IMR-90 (cell line): ENCODE results near the gene KCNMB1. TPM values are rescaled to one million over a fixed set of nuclear protein-coding genes. Genes with fewer than 3 reads are reported as not detected.

ENCODE experiments used
- ATAC-seq: fragments of 200-7000 bp; cut with Tn5 transposase; 2 replicates; pipeline ENCODE4 v1.9.1; 2020; ENCODE audit warnings: low read depth, mild to moderate bottlenecking, moderate library complexity
- BruUV-seq: library from RNA; stranded (reverse); fragments of 400-500 nt; replicated peaks from 2 replicates; lab custom pipeline; 2021; lab: Mats Ljungman, UMichigan
- CTCF ChIA-PET: fragments of 300-600 bp; formaldehyde crosslinking; extraction: SDS; loops from one replicate; lab custom pipeline; 2021; ENCODE audit warnings: antibody characterized with exemption; lab: Yijun Ruan, JAX
- POLR2A ChIA-PET: fragments of 300-600 bp; sonication (Branson Sonifier 250); formaldehyde crosslinking; loops from one replicate; lab custom pipeline; 2022; ENCODE audit warnings: antibody characterized with exemption; ENCODE audit not compliant: unreplicated experiment; lab: Charles Lee
- DNase-seq: peaks from one replicate; pipeline ENCODE4 v3.0.0; 2013
- H2AFZ ChIP-seq: replicated peaks from 2 replicates; pipeline ENCODE3; 2013; ENCODE audit warnings: low read length, mild to moderate bottlenecking; ENCODE audit not compliant: poor library complexity
- H2AK5ac ChIP-seq: 2 replicates; pipeline ENCODE4 v1.6.1; 2013; ENCODE audit warnings: low read depth, low read length, inconsistent platforms
- H2AK9ac ChIP-seq: replicated peaks from 2 replicates; pipeline ENCODE3; 2013; ENCODE audit warnings: mild to moderate bottlenecking, low read depth, low read length, moderate library complexity; ENCODE audit not compliant: poor library complexity
- H2BK120ac ChIP-seq: 2 replicates; pipeline ENCODE4 v1.6.1; 2013; ENCODE audit warnings: low read depth, low read length, inconsistent platforms
- H2BK15ac ChIP-seq: 3 replicates; pipeline ENCODE4 v1.6.1; 2013; ENCODE audit warnings: low read depth, low read length, inconsistent platforms
- H2BK20ac ChIP-seq: 2 replicates; pipeline ENCODE4 v1.6.1; 2013; ENCODE audit warnings: low read depth, mild to moderate bottlenecking, inconsistent platforms, low read length, moderate library complexity
- H2BK5ac ChIP-seq: 2 replicates; pipeline ENCODE4 v1.6.1; 2013; ENCODE audit warnings: mild to moderate bottlenecking, low read depth, low read length, inconsistent platforms; ENCODE audit not compliant: poor library complexity, severe bottlenecking
- H3K14ac ChIP-seq: replicated peaks from 2 replicates; pipeline ENCODE4 v1.6.1; 2013; ENCODE audit warnings: low read depth, low read length, inconsistent platforms
- H3K18ac ChIP-seq: 2 replicates; pipeline ENCODE4 v1.6.1; 2013; ENCODE audit warnings: low read depth, low read length, control low read depth
- H3K23ac ChIP-seq: 2 replicates; pipeline ENCODE4 v1.6.1; 2013; ENCODE audit warnings: low read depth, low read length, inconsistent platforms
- H3K27ac ChIP-seq: 2 replicates; pipeline ENCODE4 v1.5.1; 2013; ENCODE audit warnings: mild to moderate bottlenecking, control low read depth, low read length; ENCODE audit not compliant: insufficient read depth
- H3K27me3 ChIP-seq: 2 replicates; pipeline ENCODE4 v1.6.1; 2013; ENCODE audit warnings: low read length; ENCODE audit not compliant: control insufficient read depth, insufficient read depth
- H3K36me3 ChIP-seq: 2 replicates; pipeline ENCODE4 v1.6.1; 2013; ENCODE audit warnings: low read length, mixed read lengths; ENCODE audit not compliant: control insufficient read depth, insufficient read depth
- H3K4ac ChIP-seq: 2 replicates; pipeline ENCODE4 v1.6.1; 2013; ENCODE audit warnings: low read depth, low read length, inconsistent platforms
- H3K4me1 ChIP-seq: 2 replicates; pipeline ENCODE4 v1.6.1; 2013; ENCODE audit warnings: low read length, mixed read lengths; ENCODE audit not compliant: control insufficient read depth, insufficient read depth
- H3K4me2 ChIP-seq: 2 replicates; pipeline ENCODE4 v1.6.1; 2013; ENCODE audit warnings: low read depth, mild to moderate bottlenecking, control low read depth, low read length, moderate library complexity
- H3K4me3 ChIP-seq: 2 replicates; pipeline ENCODE4 v1.5.1; 2013; ENCODE audit warnings: low read depth, mild to moderate bottlenecking, control low read depth, low read length, moderate library complexity; ENCODE audit not compliant: insufficient read depth
- H3K56ac ChIP-seq: 2 replicates; pipeline ENCODE4 v1.6.1; 2013; ENCODE audit warnings: low read length, inconsistent platforms; ENCODE audit not compliant: insufficient read depth; ENCODE audit errors: extremely low read depth
- H3K79me1 ChIP-seq, 2 experiments: 2 replicates each; pipeline ENCODE4 v1.6.1; 2013; ENCODE audit warnings: low read length in 2 of 2, inconsistent platforms in 1 of 2, low read depth in 1 of 2
- H3K9ac ChIP-seq: 2 replicates; pipeline ENCODE4 v1.6.1; 2013; ENCODE audit warnings: low read depth, low read length, control low read depth
- H3K9me1 ChIP-seq: 2 replicates; pipeline ENCODE4 v1.6.1; 2013; ENCODE audit warnings: low read length, inconsistent platforms; ENCODE audit not compliant: insufficient read depth
- H3K9me3 ChIP-seq: 2 replicates; pipeline ENCODE4 v1.6.1; 2013; ENCODE audit warnings: low read length; ENCODE audit not compliant: control insufficient read depth, insufficient read depth
- H4K20me1 ChIP-seq: 2 replicates; pipeline ENCODE4 v1.6.1; 2013; ENCODE audit warnings: low read length, inconsistent platforms; ENCODE audit not compliant: insufficient read depth
- H4K5ac ChIP-seq: 2 replicates; pipeline ENCODE4 v1.6.1; 2013; ENCODE audit warnings: mild to moderate bottlenecking, low read depth, low read length, control low read depth
- H4K8ac ChIP-seq, 2 experiments: 2 replicates each; pipeline ENCODE4 v1.6.1; 2013; ENCODE audit warnings: low read depth in 2 of 2, low read length in 2 of 2, control low read depth in 1 of 2, inconsistent platforms in 1 of 2
- H4K91ac ChIP-seq: 2 replicates; pipeline ENCODE4 v1.6.1; 2013; ENCODE audit warnings: low read depth, low read length, inconsistent platforms; ENCODE audit not compliant: insufficient read depth
- BHLHE40 ChIP-seq: fragments of 150-350 bp; IDR thresholded peaks from 2 replicates; pipeline ENCODE4 v1.6.1; 2016; ENCODE audit warnings: mild to moderate bottlenecking, low read depth, low read length
- FOS ChIP-seq: fragments of 150-350 bp; IDR thresholded peaks from 2 replicates; pipeline ENCODE4 v1.6.1; 2016; ENCODE audit warnings: low read depth, low read length
- MAZ ChIP-seq: IDR thresholded peaks from 2 replicates; pipeline ENCODE4 v1.6.1; 2012; ENCODE audit warnings: low read depth, mild to moderate bottlenecking, low read length, improper control_type of control experiment, moderate library complexity, borderline replicate concordance
- NFE2L2 ChIP-seq: fragments of 150-350 bp; IDR thresholded peaks from 2 replicates; pipeline ENCODE4 v1.6.1; 2016; ENCODE audit warnings: low read depth, mild to moderate bottlenecking, low read length
- WGBS, 2 experiments: methylation state at CpG; one replicate each; pipeline versions ENCODE4 v1.1.5 to v1.1.7; 2013; ENCODE audit warnings: missing lambda C conversion rate in 2 of 2; ENCODE audit not compliant: insufficient read length in 1 of 2; ENCODE audit errors: extremely low coverage in 2 of 2; 5-methylcytosine and 5-hydroxymethylcytosine counted together
- dilution Hi-C: fragments of 300-500 bp; cut with HindIII; formaldehyde crosslinking; loops from one replicate; pipeline ENCODE4 v1.14.3; 2018; ENCODE audit warnings: low sequenced_read_pairs; ENCODE audit not compliant: unreplicated experiment
- in situ Hi-C: fragments of 300-500 bp; cut with MboI; formaldehyde crosslinking; loops from 3 replicates; pipeline ENCODE4 v1.14.3; 2019; ENCODE audit warnings: low sequenced_read_pairs, inconsistent platforms, mixed read lengths
- intact Hi-C: fragments of 100-400 bp; cut with micrococcal nuclease; formaldehyde crosslinking; loops from 2 replicates; pipeline ENCODE4 v1.10.0; 2022
- polyA plus RNA-seq, 3 experiments: library from polyadenylated mRNA; depleted of rRNA; stranded (reverse); fragments of >200 nt; gene quantifications; 2 replicates each; pipeline ENCODE4 v1.2.3, GENCODE V29; 2012; ENCODE audit warnings: low replicate concordance in 1 of 3
- total RNA-seq: library from RNA; depleted of rRNA; stranded (reverse); fragments of >200 nt; gene quantifications from 2 replicates; pipeline ENCODE4 v1.2.3, GENCODE V29; 2012

KCNMB1 gene
- total and polyA plus RNA-seq, 2 of the 4 experiments (the other 2 are of a cell fraction), result not detected

- no TSS peak for BruUV-seq
- no peak overlapping the region for H3K27ac ChIP-seq
- no peak overlapping the region for H3K14ac ChIP-seq
- H3K23ac ChIP-seq, result no peak overlapping the region
- POLR2A ChIA-PET, result no interaction called here
- H3K4ac ChIP-seq, result no peak overlapping the region
- no peak overlapping the region for H3K4me2 ChIP-seq
- no peaks in the 10 kb centered on the region for H3K27me3 ChIP-seq
- no peak for ATAC-seq
- no peak overlapping the region for H2AK9ac ChIP-seq
- DNase-seq, result no peak
- H3K18ac ChIP-seq, result no peak overlapping the region
- no peak overlapping the region for H4K91ac ChIP-seq
- no peak overlapping the region for H3K9ac ChIP-seq
- TF ChIP-seq MAZ (no peak), BHLHE40 (no peak), NFE2L2 (no peak), FOS (no peak)
- H2BK120ac ChIP-seq, result no peak overlapping the region
- WGBS, 2 experiments, result no CpG with 5 or more reads among the region's 6 CpGs
- no peak overlapping the region for H2BK5ac ChIP-seq
- H4K5ac ChIP-seq, result no peak overlapping the region
- intact Hi-C loops (no loop called here), dilution Hi-C loops (no loop called here), in situ Hi-C loops (no loop called here)
- no peaks in the 10 kb centered on the region for H3K9me3 ChIP-seq
- H2AK5ac ChIP-seq, result no peak overlapping the region
- H3K79me1 ChIP-seq, result no peaks in the 10 kb centered on the region
- H2AFZ ChIP-seq, result no peak overlapping the region
- no peaks in the 10 kb centered on the region for H4K20me1 ChIP-seq
- H3K4me1 ChIP-seq, result no peaks in the 10 kb centered on the region
- no peak overlapping the region for H4K8ac ChIP-seq
- H3K36me3 ChIP-seq, result no peaks in the 10 kb centered on the region
- H3K4me3 ChIP-seq, result no peak overlapping the region
- no peak overlapping the region for H2BK15ac ChIP-seq
- H3K56ac ChIP-seq, result no peak overlapping the region
- CTCF ChIA-PET, result no interaction called here
- no peak overlapping the region for H2BK20ac ChIP-seq
- no peaks in the 10 kb centered on the region for H3K9me1 ChIP-seq
Observed at GRCh38 chr5:170336065-170336464, 53.1 kb downstream of the KCNMB1 start.
